HG02623 (cell line): Measurements from ENCODE around the gene BIRC5.

ENCODE experiments used
- ATAC-seq: cut with Tn5 transposase; IDR thresholded peaks from one replicate; pipeline ENCODE4 v1.9.1; 2021; ENCODE audit warnings: moderate library complexity; ENCODE audit not compliant: unreplicated experiment

The BIRC5 gene

GRCh38 chr17:78271419-78272170, 57.5 kb downstream of the BIRC5 start:
- no peak for ATAC-seq

DNA sequence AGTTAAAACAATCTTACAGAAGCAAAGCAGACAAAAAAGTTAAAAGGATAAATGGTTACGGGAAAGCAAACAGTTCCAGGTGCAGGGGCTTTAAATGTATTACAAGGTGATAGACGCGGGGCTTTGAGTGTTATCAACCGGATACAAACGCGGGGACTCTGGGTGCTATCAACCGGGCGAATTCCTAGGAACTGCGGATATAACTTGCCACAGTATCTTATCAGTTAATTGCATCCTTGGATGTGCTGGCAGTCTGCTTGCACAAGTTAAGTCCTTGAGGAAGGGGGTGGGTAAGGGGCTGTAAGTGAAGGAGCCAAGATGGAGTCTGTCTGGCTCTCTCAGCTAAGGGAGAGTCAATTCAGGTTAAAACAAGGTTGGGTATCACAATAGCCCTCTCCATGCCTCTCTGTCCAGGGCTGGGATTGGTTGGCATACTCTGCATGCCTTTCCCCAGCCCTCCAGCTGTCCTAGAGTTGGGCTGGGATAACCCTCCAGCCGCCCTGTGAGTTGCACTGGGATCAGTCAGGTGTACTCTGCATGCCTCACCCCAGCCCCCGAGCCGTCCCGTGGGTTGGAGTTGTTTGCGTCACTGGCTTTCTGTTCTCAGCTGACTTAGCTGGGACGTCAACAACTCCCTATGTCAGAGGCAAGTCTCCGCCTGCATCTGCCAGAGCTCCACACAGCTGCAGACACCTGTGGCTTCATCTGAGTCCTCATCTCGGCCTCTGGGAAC, 58.3 kb downstream of the BIRC5 start:
- ATAC-seq: no peak

DNA sequence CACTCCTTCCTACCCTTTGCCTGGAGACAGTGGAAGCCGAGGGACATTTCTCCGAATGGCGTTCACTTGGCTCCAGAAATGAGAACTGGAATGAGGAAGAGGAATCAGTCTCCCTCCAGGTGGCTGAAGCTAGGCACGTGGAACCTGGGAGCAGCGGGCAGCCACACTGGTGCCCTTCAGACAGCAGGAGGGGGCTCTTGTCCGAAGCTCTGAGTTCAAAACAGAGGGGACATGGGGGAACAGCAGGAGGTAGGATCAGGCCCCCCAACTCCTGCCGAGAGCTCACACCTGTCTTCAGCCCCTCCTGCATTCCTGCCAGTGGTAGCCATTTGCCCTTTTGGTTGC, 58.8 kb downstream of the BIRC5 start:
- ATAC-seq: no peak

GRCh38 chr17:78273813-78274212, 59.8 kb downstream of the BIRC5 start:
- ATAC-seq: no peak
